Hepatocyte (in vitro differentiated cells): ENCODE data around the gene ASPM. TPM values are rescaled to one million over a fixed set of nuclear protein-coding genes. Genes with fewer than 3 reads are reported as not detected.

Experiments used
- DNase-seq: peaks from one replicate; pipeline ENCODE4 v3.0.0-alpha.2; 2016; ENCODE audit warnings: low spot score
- H2AFZ ChIP-seq: fragments of 200-600 bp; sonication (generic); 2 replicates; pipeline ENCODE4 v1.6.0; 2016; ENCODE audit warnings: antibody characterized with exemption, mild to moderate bottlenecking
- H3K27ac ChIP-seq: fragments of 200-600 bp; sonication (generic); 2 replicates; pipeline ENCODE4 v1.5.1; 2016; ENCODE audit warnings: mild to moderate bottlenecking
- H3K27me3 ChIP-seq: fragments of 200-600 bp; sonication (generic); 2 replicates; pipeline ENCODE4 v1.6.1; 2016
- H3K36me3 ChIP-seq: fragments of 200-600 bp; sonication (generic); replicated peaks from 2 replicates; pipeline ENCODE4 v1.5.1; 2016; ENCODE audit warnings: low read depth; ENCODE audit not compliant: insufficient read depth
- H3K4me1 ChIP-seq: fragments of 200-600 bp; sonication (generic); 2 replicates; pipeline ENCODE4 v1.5.1; 2016; ENCODE audit warnings: mild to moderate bottlenecking, moderate library complexity; ENCODE audit not compliant: insufficient read depth
- H3K4me2 ChIP-seq: fragments of 200-600 bp; sonication (generic); 2 replicates; pipeline ENCODE4 v1.6.0; 2016
- H3K4me3 ChIP-seq: fragments of 200-600 bp; sonication (generic); 2 replicates; pipeline ENCODE4 v1.5.1; 2016; ENCODE audit warnings: mild to moderate bottlenecking
- H3K79me2 ChIP-seq: fragments of 200-600 bp; sonication (generic); 2 replicates; pipeline ENCODE4 v1.6.0; 2017; ENCODE audit warnings: mild to moderate bottlenecking
- H3K9me2 ChIP-seq: fragments of 200-600 bp; sonication (generic); replicated peaks from 2 replicates; pipeline ENCODE4 v1.6.0; 2017; ENCODE audit warnings: mild to moderate bottlenecking; ENCODE audit not compliant: insufficient read depth
- H3K9me3 ChIP-seq: fragments of 200-600 bp; sonication (generic); 2 replicates; pipeline ENCODE4 v1.5.1; 2016; ENCODE audit warnings: low read depth, mild to moderate bottlenecking
- H4K20me1 ChIP-seq: fragments of 200-600 bp; sonication (generic); 2 replicates; pipeline ENCODE4 v1.6.0; 2016; ENCODE audit warnings: mild to moderate bottlenecking; ENCODE audit not compliant: insufficient read depth, poor library complexity, severe bottlenecking
- CTCF ChIP-seq: fragments of 200-600 bp; sonication (generic); IDR thresholded peaks from 2 replicates; pipeline ENCODE4 v1.5.1; 2016; ENCODE audit warnings: antibody characterized with exemption, mild to moderate bottlenecking; ENCODE audit not compliant: poor library complexity
- EZH2 ChIP-seq: fragments of 200-600 bp; sonication (generic); IDR thresholded peaks from 2 replicates; pipeline ENCODE4 v1.6.1; 2016; ENCODE audit warnings: antibody characterized with exemption, mild to moderate bottlenecking, borderline replicate concordance
- EZH2phosphoT487 ChIP-seq: fragments of 200-600 bp; sonication (generic); IDR thresholded peaks from one replicate; pipeline ENCODE4 v1.6.1; 2018; ENCODE audit warnings: antibody characterized with exemption, mild to moderate bottlenecking, low read depth, moderate library complexity; ENCODE audit not compliant: unreplicated experiment, severe bottlenecking
- WGBS: methylation state at CpG from one replicate; pipeline ENCODE4 v1.1.6; 2016; ENCODE audit warnings: low lambda C conversion rate; ENCODE audit errors: missing lambda C conversion rate; 5-methylcytosine and 5-hydroxymethylcytosine counted together
- polyA plus RNA-seq: library from polyadenylated mRNA; unstranded; fragments of >200 nt; fragmentation: Nextera tagmentation; extraction: Ambion mirVana; gene quantifications from 2 replicates; pipeline ENCODE4 v1.2.1, GENCODE V29; 2016
- total RNA-seq: library from RNA; depleted of rRNA; stranded (reverse); fragments of >200 nt; gene quantifications from 2 replicates; pipeline ENCODE4 v1.2.3, GENCODE V29; 2014

Gene ASPM
- total and polyA plus RNA-seq, 2 experiments from 2014 or later = 3.2 to 7.6 TPM

- no peaks in the 10 kb centered on the region for H3K4me1 ChIP-seq
- no peaks in the 10 kb centered on the region for H3K9me3 ChIP-seq
- H4K20me1 ChIP-seq = no peaks in the 10 kb centered on the region
- H3K4me2 ChIP-seq = no peak overlapping the region
- H3K36me3 ChIP-seq = no peaks in the 10 kb centered on the region
- no peaks in the 10 kb centered on the region for H3K27me3 ChIP-seq
- H3K27ac ChIP-seq = no peak overlapping the region
- H3K4me3 ChIP-seq = no peak overlapping the region
- 89% methylated on average over 1 of the region's 1 CpG for whole genome bisulfite sequencing
- no peak for TF ChIP-seq CTCF
- no peak for TF ChIP-seq EZH2
- no peak for TF ChIP-seq EZH2phosphoT487
- no peak for DNase-seq
- no peaks in the 10 kb centered on the region for H3K9me2 ChIP-seq
- no peak overlapping the region for H2AFZ ChIP-seq
- H3K79me2 ChIP-seq = no peaks in the 10 kb centered on the region
Observed at GRCh38 chr1:197073978-197074377, 72.5 kb downstream of the ASPM start.

- Histone ChIP-seq H4K20me1 (no peaks in the 10 kb centered on the region), H2AFZ (no peak overlapping the region), H3K36me3 (no peaks in the 10 kb centered on the region), H3K9me2 (no peaks in the 10 kb centered on the region), H3K9me3 (no peaks in the 10 kb centered on the region), H3K27me3 (no peaks in the 10 kb centered on the region), H3K4me2 (peak overlapping the region; percentile 25), H3K4me3 (no peak overlapping the region), H3K79me2 (no peaks in the 10 kb centered on the region), H3K27ac (no peak overlapping the region), H3K4me1 (no peaks in the 10 kb centered on the region)
- TF ChIP-seq EZH2 (no peak), CTCF (no peak)
- DNase-seq = no peak
Observed at GRCh38 chr1:197067457-197067818, 79.0 kb downstream of the ASPM start.

GRCh38 chr1:197066719-197067456 is 79.6 kb downstream of the ASPM start, which contains the start of gene F13B:
Gene F13B, minus strand, starts transcription at chr1:197067260. Its CDS starts 37 bp downstream, at chr1:197067223.
- Histone ChIP-seq H3K4me2 (peak within 1 kb of the TSS; percentile 25), H3K27ac (no peak within 1 kb of the TSS), H3K27me3 (no peaks in the 10 kb centered on the region), H3K9me2 (no peaks in the 10 kb centered on the region), H3K79me2 (no peaks in the 10 kb centered on the region), H2AFZ (no peak within 1 kb of the TSS), H3K4me3 (no peak within 1 kb of the TSS), H3K9me3 (no peaks in the 10 kb centered on the region), H4K20me1 (no peaks in the 10 kb centered on the region), H3K36me3 (no peaks in the 10 kb centered on the region), H3K4me1 (no peaks in the 10 kb centered on the region)
- TF ChIP-seq EZH2 (no peak), CTCF (no peak), EZH2phosphoT487 (no peak)
- 76% methylated on average over 3 of the region's 3 CpGs for WGBS
- no peak for DNase-seq
